ENCODE results near the gene SPRED2. TPM values are rescaled to one million over a fixed set of nuclear protein-coding genes. Genes with fewer than 3 reads are reported as not detected.

Gene SPRED2
- total RNA-seq, 4 donors from 2014 or later, result 8.1 to 15.1 (median 9.1) TPM

DNA sequence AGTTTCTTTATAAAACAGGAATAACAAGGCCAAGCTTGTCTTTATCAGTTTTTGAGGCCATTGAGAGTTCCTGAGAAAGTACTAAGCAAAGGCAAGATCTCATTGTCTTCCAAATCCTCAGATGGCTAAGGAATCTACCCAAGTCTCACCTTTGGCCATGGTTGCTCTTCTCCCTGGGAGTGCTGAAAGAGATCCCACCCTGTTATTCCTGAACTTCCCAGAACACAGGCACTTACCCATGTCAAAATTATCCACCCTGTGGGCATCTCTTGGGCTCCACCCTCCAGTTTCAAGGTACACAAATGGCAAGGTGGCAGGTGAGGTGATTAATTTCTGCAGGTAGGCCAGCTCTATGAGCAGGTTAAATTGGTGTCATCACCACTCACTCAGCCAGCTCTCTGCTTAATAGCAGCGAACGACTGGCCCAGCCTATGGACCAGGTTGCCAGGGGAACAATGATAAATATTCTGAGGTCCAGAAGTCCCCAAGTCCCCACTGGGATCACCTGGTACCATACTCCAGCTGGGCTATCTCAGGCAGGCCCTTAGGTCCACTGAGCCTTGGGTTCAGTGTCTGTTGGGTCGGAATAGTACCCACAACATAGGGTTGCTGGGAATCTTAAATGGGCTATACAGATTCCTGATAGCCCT, 2.3 kb upstream of the SPRED2 start:
- TF ChIP-seq POLR2A (IDR thresholded peaks at IDR 0.05), result no peak
- TF ChIP-seq, protein P1, sequence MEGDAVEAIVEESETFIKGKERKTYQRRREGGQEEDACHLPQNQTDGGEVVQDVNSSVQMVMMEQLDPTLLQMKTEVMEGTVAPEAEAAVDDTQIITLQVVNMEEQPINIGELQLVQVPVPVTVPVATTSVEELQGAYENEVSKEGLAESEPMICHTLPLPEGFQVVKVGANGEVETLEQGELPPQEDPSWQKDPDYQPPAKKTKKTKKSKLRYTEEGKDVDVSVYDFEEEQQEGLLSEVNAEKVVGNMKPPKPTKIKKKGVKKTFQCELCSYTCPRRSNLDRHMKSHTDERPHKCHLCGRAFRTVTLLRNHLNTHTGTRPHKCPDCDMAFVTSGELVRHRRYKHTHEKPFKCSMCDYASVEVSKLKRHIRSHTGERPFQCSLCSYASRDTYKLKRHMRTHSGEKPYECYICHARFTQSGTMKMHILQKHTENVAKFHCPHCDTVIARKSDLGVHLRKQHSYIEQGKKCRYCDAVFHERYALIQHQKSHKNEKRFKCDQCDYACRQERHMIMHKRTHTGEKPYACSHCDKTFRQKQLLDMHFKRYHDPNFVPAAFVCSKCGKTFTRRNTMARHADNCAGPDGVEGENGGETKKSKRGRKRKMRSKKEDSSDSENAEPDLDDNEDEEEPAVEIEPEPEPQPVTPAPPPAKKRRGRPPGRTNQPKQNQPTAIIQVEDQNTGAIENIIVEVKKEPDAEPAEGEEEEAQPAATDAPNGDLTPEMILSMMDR (IDR thresholded peaks at IDR 0.05), result no peak
- Histone ChIP-seq H3K36me3 (no peaks in the 10 kb centered on the region), H3K27me3 (peaks cover 0 to 19% (median 0%) of the 10 kb centered on the region in 4 donors), H3K27ac (peak overlapping the region in 3 of 4 donors; percentile 93 to 97 (median 96)), H3K4me1 (peaks cover 12 to 58% (median 25%) of the 10 kb centered on the region in 3 donors), H3K4me3 (peak overlapping the region in 1 of 4 donors; percentile 80), H3K9me3 (no peaks in the 10 kb centered on the region)
- intact Hi-C loops (cut with DNase I), result loop anchor here (10.0 kb wide), 1 partner anchor 130 kb away; no protein-coding TSS in a partner anchor
- WGBS, 2 donors, result 29 to 69% methylated on average over 3 of the region's 3 CpGs
- DNase-seq, result no peak

DNA sequence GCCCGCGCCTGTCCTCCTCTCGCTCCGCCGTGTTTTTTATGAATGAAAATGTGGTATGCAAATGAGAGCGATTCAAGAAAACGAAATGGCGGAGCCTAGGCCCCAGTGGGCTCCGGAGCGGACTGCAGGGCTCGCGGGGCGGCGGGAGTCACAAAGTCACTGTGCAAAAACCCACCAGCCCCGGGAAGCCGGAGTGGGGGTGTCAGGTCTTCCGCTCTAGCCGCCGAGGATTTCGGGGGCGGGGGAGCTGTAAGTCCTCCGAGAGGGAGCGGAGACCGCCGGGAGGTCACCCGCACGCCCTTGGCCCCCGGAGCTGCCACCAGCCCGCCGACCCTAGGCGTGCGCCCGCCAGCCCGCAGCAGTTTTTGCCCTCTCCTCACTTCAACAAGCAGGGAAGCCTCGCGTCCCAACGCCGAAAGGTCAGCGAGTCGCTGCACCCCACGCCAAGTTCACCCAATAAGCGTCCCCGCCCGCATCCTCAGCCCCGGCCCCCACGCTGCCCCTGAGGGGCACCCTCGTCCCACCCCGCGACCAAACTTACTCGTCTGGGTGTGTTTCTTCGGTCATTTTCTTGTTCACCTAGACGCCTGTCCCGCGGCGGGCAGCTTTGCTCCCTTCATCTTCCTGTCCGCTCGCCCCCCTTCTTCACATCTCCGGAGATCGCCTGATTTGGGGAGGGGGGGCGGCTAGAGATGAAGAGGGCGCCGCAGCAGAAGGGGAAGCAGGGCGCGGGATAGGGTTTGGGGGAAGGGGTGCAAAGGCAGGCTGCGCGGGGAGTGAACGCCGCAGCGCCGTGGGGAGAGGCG, 775 bp downstream of the SPRED2 start:
- DNase-seq, result no peak

DNA sequence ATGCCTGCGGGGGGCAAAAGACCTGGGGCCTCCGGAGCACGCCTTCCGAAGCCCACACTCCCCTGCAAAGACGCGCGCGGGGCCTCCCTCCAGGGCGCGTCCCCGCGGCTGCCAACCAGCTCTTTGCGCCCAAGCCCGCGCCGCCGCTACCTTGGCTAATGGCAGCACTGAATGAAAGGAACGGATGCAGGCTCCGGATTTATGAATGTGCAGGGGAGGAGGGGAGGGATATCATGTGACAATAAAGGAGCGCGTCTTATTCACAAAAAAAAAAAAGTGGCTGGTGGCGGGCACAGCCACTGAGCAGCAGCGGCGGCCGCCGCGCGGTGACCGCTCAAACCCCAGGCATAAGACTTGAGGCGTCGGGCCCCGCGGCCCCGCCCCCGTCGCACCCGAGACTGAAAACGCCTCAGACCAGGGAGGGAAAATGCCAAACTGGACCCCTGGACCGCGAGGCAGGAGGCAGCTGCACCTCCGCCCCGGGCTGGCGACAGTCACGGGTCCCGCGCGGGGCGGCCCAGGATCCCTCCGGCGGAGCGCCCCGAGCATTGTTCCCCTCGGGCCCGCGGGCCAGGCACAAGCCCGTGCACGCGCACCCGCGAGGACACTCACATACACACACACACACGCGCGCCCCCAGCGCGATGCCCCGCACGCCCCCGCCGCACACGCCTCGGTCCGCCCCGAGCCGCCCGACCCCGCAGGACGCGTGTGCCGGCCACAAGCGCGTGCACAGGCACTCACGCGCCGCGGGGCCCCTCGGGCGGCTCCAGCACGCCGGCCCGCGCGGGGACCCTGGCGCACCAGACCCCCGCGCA, 1.6 kb downstream of the SPRED2 start:
- peaks cover 11 to 50% (median 21%) of the 10 kb centered on the region in 3 donors for H3K4me1 ChIP-seq
- no peaks in the 10 kb centered on the region for H3K36me3 ChIP-seq
- DNase-seq, result no peak
- H3K4me3 ChIP-seq, result peak overlapping the region; percentile 75 to 89 (median 80)
- peak overlapping the region; percentile 92 to 96 (median 94) for H3K27ac ChIP-seq
- peaks cover 0 to 4% (median 0%) of the 10 kb centered on the region in 4 donors for H3K27me3 ChIP-seq
- H3K9me3 ChIP-seq, result no peaks in the 10 kb centered on the region
- TF ChIP-seq, protein P1 (IDR thresholded peaks at IDR 0.05), result peak in 1 of 6 experiments; percentile 22
- TF ChIP-seq POLR2A (IDR thresholded peaks at IDR 0.05), result peak in 1 of 4 donors; percentile 36
- intact Hi-C loops (cut with DNase I), result loop anchor here (10.0 kb wide), 1 partner anchor 134 kb away; no protein-coding TSS in a partner anchor
- WGBS, 2 donors, result 0 to 1% methylated on average over 2 to 14 of the region's 95 CpGs

More for the DNA sequence above, 775 bp downstream of the SPRED2 start:
- peak overlapping the region; percentile 75 to 89 (median 80) for H3K4me3 ChIP-seq
- peaks cover 11 to 58% (median 21%) of the 10 kb centered on the region in 3 donors for H3K4me1 ChIP-seq
- H3K27ac ChIP-seq, result peak overlapping the region; percentile 92 to 96 (median 94)
- no peak for TF ChIP-seq POLR2A (IDR thresholded peaks at IDR 0.05)
- TF ChIP-seq, protein P1 (IDR thresholded peaks at IDR 0.05), result no peak
- no peaks in the 10 kb centered on the region for H3K9me3 ChIP-seq
- intact Hi-C loops (cut with DNase I), result loop anchor here (10.0 kb wide), 1 partner anchor 133 kb away; no protein-coding TSS in a partner anchor
- peaks cover 0 to 8% (median 0%) of the 10 kb centered on the region in 4 donors for H3K27me3 ChIP-seq
- 0 to 1% methylated on average over 10 to 21 of the region's 71 CpGs for WGBS, 2 donors
- no peaks in the 10 kb centered on the region for H3K36me3 ChIP-seq

DNA sequence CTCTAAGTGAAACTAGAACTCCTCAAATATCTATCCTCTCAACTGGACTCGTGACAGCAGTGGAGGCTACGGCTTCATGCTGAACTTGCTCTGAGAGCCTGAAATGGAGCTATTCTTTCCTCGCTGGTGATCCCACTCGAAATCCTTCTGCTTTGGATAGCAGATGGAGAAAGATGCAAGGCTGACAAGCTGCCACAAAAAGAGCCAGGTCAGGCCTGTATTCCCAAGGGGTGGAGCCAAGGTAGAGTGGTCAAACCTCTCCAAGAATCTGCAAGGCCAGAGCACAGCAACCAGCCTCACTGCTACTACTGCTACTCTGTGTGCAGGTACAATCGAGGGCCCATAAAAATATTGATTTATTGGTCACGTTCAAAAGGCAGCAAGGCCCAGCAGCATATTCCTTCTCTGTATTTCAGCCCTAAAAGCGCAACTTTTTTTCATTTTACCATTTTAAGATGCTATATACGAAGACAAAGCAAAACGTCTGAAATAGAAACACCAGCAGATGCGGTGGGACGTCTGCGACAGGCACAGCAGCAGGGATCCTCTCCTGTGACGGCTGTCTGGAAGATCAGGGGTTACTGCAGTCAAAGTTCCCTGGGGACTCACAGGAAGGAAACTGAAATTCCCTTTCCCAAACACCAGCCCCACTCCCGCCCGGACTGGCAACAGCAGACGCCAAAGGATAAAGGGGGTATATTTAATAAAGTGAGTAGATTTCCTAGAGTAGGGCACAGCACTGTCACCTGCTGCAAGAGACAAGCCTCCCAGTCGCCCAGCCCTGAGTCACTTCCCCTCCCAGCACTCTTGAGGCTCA, 2.4 kb downstream of the SPRED2 start:
- Histone ChIP-seq H3K4me3 (peak overlapping the region; percentile 75 to 89 (median 80)), H3K4me1 (peaks cover 11 to 42% (median 18%) of the 10 kb centered on the region in 3 donors), H3K9me3 (no peaks in the 10 kb centered on the region), H3K27me3 (no peaks in the 10 kb centered on the region), H3K36me3 (no peaks in the 10 kb centered on the region), H3K27ac (peak overlapping the region; percentile 92 to 96 (median 94))
- intact Hi-C loops (cut with DNase I), result loop anchor here (10.0 kb wide), 1 partner anchor 135 kb away; no protein-coding TSS in a partner anchor
- DNase-seq, result no peak
- TF ChIP-seq, protein P1 (IDR thresholded peaks at IDR 0.05), result no peak
- TF ChIP-seq POLR2A (IDR thresholded peaks at IDR 0.05), result no peak
- WGBS, 2 donors, result 34% methylated on average over 10 to 16 of the region's 17 CpGs

All from esophagus squamous epithelium (tissue), 5 donors.